SK-N-SH treated with all-trans-retinoic acid at 6 μM for 48 hours (cell line): ENCODE data around the gene FAM174A.

Experiments
- ATAC-seq: fragments of 200-7000 bp; cut with Tn5 transposase; 3 replicates; pipeline ENCODE4 v1.9.1; 2020; ENCODE audit warnings: mild to moderate bottlenecking, moderate library complexity
- ARNTL ChIP-seq: fragments of 450-650 bp; formaldehyde crosslinking; IDR thresholded peaks from 2 replicates; pipeline ENCODE4 v1.5.0; 2020; ENCODE audit warnings: low read depth, mild to moderate bottlenecking, moderate library complexity, borderline replicate concordance
- BACH2 ChIP-seq: fragments of 250-450 bp; sonication (Bioruptor Pico); IDR thresholded peaks from 2 replicates; pipeline ENCODE4 v1.9.0; 2021; ENCODE audit warnings: mild to moderate bottlenecking, borderline replicate concordance
- CSDC2 ChIP-seq: fragments of 250-450 bp; sonication (Bioruptor Pico); IDR thresholded peaks from 2 replicates; pipeline ENCODE4 v1.5.0; 2020; ENCODE audit warnings: mild to moderate bottlenecking, moderate library complexity
- GLIS3 ChIP-seq: fragments of 250-450 bp; sonication (Bioruptor Pico); IDR thresholded peaks from 2 replicates; pipeline ENCODE4 v1.5.0; 2020; ENCODE audit warnings: mild to moderate bottlenecking, moderate library complexity
- ISL1 ChIP-seq: fragments of 250-450 bp; sonication (Bioruptor Pico); IDR thresholded peaks from 2 replicates; pipeline ENCODE4 v2.1.2; 2022; ENCODE audit warnings: mild to moderate bottlenecking, moderate library complexity
- OSR1 ChIP-seq: fragments of 250-450 bp; sonication (Bioruptor Pico); IDR thresholded peaks from 2 replicates; pipeline ENCODE4 v1.8.0; 2022; ENCODE audit warnings: moderate library complexity, mild to moderate bottlenecking, inconsistent platforms
- PPARA ChIP-seq: fragments of 250-450 bp; sonication (Bioruptor Pico); IDR thresholded peaks from 2 replicates; pipeline ENCODE4 v1.5.0; 2020; ENCODE audit warnings: mild to moderate bottlenecking, borderline replicate concordance
- RARB ChIP-seq: fragments of 250-450 bp; sonication (Bioruptor Pico); IDR thresholded peaks from 2 replicates; pipeline ENCODE4 v1.8.0; 2021; ENCODE audit warnings: mild to moderate bottlenecking, moderate library complexity
- SNAI2 ChIP-seq: fragments of 250-450 bp; sonication (Bioruptor Pico); IDR thresholded peaks from 2 replicates; pipeline ENCODE4 v1.5.0; 2020; ENCODE audit warnings: mild to moderate bottlenecking, moderate library complexity
- TCF4 ChIP-seq: fragments of 250-450 bp; sonication (Bioruptor Pico); IDR thresholded peaks from 2 replicates; pipeline ENCODE4 v1.8.0; 2021; ENCODE audit warnings: mild to moderate bottlenecking, moderate library complexity, borderline replicate concordance
- ZC3H10 ChIP-seq: fragments of 250-450 bp; sonication (Bioruptor Pico); IDR thresholded peaks from 2 replicates; pipeline ENCODE4 v1.5.1; 2021; ENCODE audit warnings: mild to moderate bottlenecking, moderate library complexity
- ZFP3 ChIP-seq: fragments of 250-450 bp; sonication (Bioruptor Pico); IDR thresholded peaks from 2 replicates; pipeline ENCODE4 v1.5.0; 2020; ENCODE audit warnings: mild to moderate bottlenecking, moderate library complexity
- ZFP30 ChIP-seq: fragments of 450-650 bp; formaldehyde crosslinking; IDR thresholded peaks from 2 replicates; pipeline ENCODE4 v1.5.0; 2022; ENCODE audit warnings: mild to moderate bottlenecking, moderate library complexity
- ZNF565 ChIP-seq: fragments of 450-650 bp; formaldehyde crosslinking; conservative IDR thresholded peaks from 2 replicates; pipeline ENCODE4 v1.5.0; 2020; ENCODE audit warnings: low read depth, mild to moderate bottlenecking, moderate library complexity
- ZNF70 ChIP-seq: fragments of 450-650 bp; formaldehyde crosslinking; IDR thresholded peaks from 2 replicates; pipeline ENCODE4 v1.5.0; 2020; ENCODE audit warnings: mild to moderate bottlenecking, moderate library complexity
- ZNF8 ChIP-seq: fragments of 450-650 bp; formaldehyde crosslinking; IDR thresholded peaks from 2 replicates; pipeline ENCODE4 v1.5.0; 2020; ENCODE audit warnings: mild to moderate bottlenecking, moderate library complexity
- TF ChIP-seq, protein P1 (sequence below): fragments of 250-450 bp; sonication (Bioruptor Pico); IDR thresholded peaks from 2 replicates; pipeline ENCODE4 v1.5.1; 2020; ENCODE audit warnings: low read depth, mild to moderate bottlenecking, moderate library complexity
- TF ChIP-seq, protein P2 (sequence below): fragments of 250-450 bp; sonication (Bioruptor Pico); IDR thresholded peaks from 2 replicates; pipeline ENCODE4 v1.8.0; 2021; ENCODE audit warnings: low read depth, mild to moderate bottlenecking, moderate library complexity, borderline replicate concordance
- TF ChIP-seq, protein P3 (sequence below): fragments of 250-450 bp; sonication (Bioruptor Pico); IDR thresholded peaks from 2 replicates; pipeline ENCODE4 v1.8.0; 2020; ENCODE audit warnings: mild to moderate bottlenecking, moderate library complexity, borderline replicate concordance
- TF ChIP-seq, protein P4 (sequence below): fragments of 250-450 bp; sonication (Bioruptor Pico); IDR thresholded peaks from 2 replicates; pipeline ENCODE4 v1.5.0; 2020; ENCODE audit warnings: mild to moderate bottlenecking, moderate library complexity

FAM174A gene

DNA sequence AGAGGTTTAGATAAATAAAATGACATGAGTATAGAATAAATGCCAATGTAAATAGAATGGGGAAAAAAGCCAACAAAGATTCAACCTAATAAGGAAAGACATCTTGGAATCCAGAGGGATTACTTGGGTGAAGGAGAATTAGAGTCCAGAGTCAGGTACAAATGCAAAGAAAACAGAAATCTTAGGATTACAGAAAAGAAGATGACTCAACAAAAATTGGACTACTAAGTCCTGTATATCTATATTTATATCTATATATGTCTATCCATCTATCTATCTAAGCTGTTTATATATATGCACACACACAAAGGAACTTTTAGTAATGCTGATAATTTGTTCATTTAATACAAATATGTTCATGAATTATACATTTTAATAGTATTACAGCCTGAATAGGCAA lies 27.6 kb downstream of the FAM174A start:
- ATAC-seq: no peak

DNA sequence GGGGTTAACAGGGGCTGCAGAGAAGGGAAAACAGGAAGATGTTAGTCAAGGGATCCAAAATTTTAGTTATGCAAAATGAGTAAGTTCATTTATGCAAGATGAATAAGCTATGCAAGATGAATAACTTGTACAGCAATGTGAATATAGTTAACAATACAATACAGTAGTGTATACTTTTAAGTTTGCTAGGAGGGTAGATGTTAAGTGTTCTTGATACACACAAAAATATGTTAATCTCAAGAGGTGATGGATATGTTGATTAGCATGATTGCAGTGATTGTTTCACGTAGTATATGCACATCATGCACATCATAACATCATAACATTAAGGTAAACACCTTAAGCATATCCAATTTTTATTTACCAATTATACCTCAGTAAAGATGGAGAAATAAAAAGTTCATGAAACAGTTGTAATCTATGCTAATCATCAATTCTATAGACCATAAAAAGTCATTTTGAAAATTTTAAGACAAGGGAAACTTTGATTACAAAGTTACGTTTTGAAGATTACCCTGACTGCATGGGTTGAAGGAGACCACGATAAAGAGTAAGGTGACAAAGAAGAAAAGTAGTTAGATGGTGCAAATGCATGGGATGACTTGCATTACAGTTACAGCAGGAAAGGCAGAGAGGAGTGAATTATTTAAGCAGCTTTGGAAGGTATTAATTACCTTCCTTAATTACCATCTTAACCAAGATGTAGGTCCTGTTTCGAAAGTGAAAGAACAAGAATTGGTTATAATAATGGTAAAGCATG lies 31.4 kb downstream of the FAM174A start:
- ATAC-seq: no peak
- TF ChIP-seq GLIS3 (CRISPR knock-in tag) (no peak), ZFP30 (CRISPR knock-in tag) (no peak), BACH2 (no peak), ZNF8 (CRISPR knock-in tag) (no peak), ZNF70 (CRISPR knock-in tag) (no peak), ZC3H10 (CRISPR knock-in tag) (no peak), ZFP3 (CRISPR knock-in tag) (no peak), ZNF565 (CRISPR knock-in tag) (no peak), CSDC2 (no peak)
- TF ChIP-seq, protein P1, sequence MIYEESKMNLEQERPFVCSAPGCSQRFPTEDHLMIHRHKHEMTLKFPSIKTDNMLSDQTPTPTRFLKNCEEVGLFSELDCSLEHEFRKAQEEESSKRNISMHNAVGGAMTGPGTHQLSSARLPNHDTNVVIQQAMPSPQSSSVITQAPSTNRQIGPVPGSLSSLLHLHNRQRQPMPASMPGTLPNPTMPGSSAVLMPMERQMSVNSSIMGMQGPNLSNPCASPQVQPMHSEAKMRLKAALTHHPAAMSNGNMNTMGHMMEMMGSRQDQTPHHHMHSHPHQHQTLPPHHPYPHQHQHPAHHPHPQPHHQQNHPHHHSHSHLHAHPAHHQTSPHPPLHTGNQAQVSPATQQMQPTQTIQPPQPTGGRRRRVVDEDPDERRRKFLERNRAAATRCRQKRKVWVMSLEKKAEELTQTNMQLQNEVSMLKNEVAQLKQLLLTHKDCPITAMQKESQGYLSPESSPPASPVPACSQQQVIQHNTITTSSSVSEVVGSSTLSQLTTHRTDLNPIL (CRISPR knock-in tag): no peak

More for the DNA sequence above, 27.6 kb downstream of the FAM174A start:
- TF ChIP-seq, protein P2, sequence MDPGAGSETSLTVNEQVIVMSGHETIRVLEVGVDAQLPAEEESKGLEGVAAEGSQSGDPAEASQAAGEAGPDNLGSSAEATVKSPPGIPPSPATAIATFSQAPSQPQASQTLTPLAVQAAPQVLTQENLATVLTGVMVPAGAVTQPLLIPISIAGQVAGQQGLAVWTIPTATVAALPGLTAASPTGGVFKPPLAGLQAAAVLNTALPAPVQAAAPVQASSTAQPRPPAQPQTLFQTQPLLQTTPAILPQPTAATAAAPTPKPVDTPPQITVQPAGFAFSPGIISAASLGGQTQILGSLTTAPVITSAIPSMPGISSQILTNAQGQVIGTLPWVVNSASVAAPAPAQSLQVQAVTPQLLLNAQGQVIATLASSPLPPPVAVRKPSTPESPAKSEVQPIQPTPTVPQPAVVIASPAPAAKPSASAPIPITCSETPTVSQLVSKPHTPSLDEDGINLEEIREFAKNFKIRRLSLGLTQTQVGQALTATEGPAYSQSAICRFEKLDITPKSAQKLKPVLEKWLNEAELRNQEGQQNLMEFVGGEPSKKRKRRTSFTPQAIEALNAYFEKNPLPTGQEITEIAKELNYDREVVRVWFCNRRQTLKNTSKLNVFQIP (CRISPR knock-in tag): no peak
- no peak for TF ChIP-seq TCF4
- TF ChIP-seq ISL1 (CRISPR knock-in tag): no peak
- TF ChIP-seq, protein P1 (CRISPR knock-in tag): no peak
- TF ChIP-seq PPARA (CRISPR knock-in tag): no peak
- TF ChIP-seq, all 23 proteins: peak for 0

DNA sequence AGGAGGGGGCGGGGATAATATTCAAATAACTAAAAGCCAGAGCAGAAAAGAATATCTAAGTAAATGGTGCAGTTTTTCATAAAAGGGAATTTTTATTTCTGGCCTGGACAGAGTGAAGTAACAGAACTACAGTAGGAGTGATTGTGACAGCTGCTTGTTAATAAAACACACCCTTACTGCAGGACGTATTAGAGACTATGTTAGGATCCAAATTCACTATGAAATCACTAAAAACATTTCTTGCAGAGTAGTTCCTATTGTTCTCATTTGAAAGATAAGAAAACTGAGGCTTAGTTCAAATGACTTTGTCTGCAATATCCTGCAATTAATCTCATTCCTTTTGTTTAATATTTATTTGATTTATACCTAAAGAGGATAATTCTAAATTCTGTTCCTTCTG lies 39.5 kb downstream of the FAM174A start:
- no peak for ATAC-seq
- TF ChIP-seq ZNF8 (CRISPR knock-in tag) (no peak), TCF4 (no peak), CSDC2 (no peak), ZC3H10 (CRISPR knock-in tag) (no peak)
- TF ChIP-seq, all 23 proteins: peak for 0

DNA sequence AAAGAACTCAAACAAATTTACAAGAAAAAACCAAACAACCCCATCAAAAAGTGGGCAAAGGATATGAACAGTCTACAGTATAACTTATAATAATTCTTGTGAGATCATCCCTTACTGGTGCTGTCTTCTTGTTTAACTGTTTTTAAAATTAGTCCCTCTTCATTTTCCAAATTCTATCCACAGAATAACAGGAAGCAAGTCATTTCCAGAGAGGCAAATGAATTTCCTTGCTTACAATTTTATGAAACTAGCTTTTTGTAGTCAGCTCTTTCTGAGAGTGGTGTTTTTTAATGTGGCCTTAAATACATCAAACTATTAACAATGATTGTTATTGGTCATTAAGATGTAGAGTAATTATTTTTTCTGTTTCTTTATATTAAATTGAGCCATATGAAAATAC lies 40.6 kb downstream of the FAM174A start:
- TF ChIP-seq ZFP3 (CRISPR knock-in tag) (no peak), ZNF8 (CRISPR knock-in tag) (no peak), ZNF565 (CRISPR knock-in tag) (no peak), TCF4 (no peak), RARB (CRISPR knock-in tag) (no peak), ZFP30 (CRISPR knock-in tag) (no peak), PPARA (CRISPR knock-in tag) (no peak), SNAI2 (no peak), ZNF70 (CRISPR knock-in tag) (no peak), ISL1 (CRISPR knock-in tag) (no peak)
- TF ChIP-seq, protein P1 (CRISPR knock-in tag): no peak
- TF ChIP-seq, protein P3, sequence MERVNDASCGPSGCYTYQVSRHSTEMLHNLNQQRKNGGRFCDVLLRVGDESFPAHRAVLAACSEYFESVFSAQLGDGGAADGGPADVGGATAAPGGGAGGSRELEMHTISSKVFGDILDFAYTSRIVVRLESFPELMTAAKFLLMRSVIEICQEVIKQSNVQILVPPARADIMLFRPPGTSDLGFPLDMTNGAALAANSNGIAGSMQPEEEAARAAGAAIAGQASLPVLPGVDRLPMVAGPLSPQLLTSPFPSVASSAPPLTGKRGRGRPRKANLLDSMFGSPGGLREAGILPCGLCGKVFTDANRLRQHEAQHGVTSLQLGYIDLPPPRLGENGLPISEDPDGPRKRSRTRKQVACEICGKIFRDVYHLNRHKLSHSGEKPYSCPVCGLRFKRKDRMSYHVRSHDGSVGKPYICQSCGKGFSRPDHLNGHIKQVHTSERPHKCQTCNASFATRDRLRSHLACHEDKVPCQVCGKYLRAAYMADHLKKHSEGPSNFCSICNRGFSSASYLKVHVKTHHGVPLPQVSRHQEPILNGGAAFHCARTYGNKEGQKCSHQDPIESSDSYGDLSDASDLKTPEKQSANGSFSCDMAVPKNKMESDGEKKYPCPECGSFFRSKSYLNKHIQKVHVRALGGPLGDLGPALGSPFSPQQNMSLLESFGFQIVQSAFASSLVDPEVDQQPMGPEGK (CRISPR knock-in tag): no peak
- ATAC-seq: no peak

DNA sequence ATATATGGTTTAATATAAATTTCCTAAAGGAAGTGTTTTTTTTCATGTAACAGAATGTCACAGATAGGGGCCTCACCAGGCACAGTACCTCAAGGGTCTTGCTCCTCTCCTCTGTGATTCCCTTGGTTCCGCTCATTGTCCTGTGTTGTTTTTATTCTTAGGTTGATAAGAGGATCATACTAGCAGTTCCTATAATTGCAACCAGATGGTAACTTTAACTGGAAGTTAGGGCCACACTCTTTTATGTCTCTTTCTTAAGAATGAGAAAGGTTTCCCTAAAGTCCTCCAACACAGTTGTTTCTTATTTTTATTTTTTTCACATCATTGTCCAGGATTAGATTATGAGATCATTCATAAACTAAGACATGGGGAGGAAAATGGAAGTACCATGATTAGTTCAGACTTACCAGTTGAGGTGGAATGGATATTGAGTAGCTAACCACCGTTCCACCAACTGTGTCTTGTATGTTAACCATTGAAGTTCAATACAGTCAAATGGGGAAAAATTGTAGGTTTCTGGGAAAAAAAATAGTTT lies 41.1 kb downstream of the FAM174A start:
- TF ChIP-seq ARNTL (CRISPR knock-in tag) (no peak), SNAI2 (no peak), ZNF70 (CRISPR knock-in tag) (no peak), PPARA (CRISPR knock-in tag) (no peak), ZFP3 (CRISPR knock-in tag) (no peak), ZNF565 (CRISPR knock-in tag) (no peak), OSR1 (CRISPR knock-in tag) (no peak)
- TF ChIP-seq, protein P1 (CRISPR knock-in tag): no peak
- TF ChIP-seq, protein P4, sequence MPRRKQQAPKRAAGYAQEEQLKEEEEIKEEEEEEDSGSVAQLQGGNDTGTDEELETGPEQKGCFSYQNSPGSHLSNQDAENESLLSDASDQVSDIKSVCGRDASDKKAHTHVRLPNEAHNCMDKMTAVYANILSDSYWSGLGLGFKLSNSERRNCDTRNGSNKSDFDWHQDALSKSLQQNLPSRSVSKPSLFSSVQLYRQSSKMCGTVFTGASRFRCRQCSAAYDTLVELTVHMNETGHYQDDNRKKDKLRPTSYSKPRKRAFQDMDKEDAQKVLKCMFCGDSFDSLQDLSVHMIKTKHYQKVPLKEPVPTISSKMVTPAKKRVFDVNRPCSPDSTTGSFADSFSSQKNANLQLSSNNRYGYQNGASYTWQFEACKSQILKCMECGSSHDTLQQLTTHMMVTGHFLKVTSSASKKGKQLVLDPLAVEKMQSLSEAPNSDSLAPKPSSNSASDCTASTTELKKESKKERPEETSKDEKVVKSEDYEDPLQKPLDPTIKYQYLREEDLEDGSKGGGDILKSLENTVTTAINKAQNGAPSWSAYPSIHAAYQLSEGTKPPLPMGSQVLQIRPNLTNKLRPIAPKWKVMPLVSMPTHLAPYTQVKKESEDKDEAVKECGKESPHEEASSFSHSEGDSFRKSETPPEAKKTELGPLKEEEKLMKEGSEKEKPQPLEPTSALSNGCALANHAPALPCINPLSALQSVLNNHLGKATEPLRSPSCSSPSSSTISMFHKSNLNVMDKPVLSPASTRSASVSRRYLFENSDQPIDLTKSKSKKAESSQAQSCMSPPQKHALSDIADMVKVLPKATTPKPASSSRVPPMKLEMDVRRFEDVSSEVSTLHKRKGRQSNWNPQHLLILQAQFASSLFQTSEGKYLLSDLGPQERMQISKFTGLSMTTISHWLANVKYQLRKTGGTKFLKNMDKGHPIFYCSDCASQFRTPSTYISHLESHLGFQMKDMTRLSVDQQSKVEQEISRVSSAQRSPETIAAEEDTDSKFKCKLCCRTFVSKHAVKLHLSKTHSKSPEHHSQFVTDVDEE (CRISPR knock-in tag): no peak
- ATAC-seq: peak; percentile 36; the same call in 1 of the 3 replicates
